Esophagus squamous epithelium (tissue), 4 donors: ENCODE measurements around the gene C22orf15.

Experiments used
- POLR2A ChIP-seq, 4 donors: fragments of 450-650 bp; IDR thresholded peaks; one replicate each; pipeline ENCODE4 v1.6.1; 2017; ENCODE audit warnings: antibody characterized with exemption in 4 of 4, mild to moderate bottlenecking in 4 of 4, moderate library complexity in 3 of 4
- TF ChIP-seq, protein P1 (sequence below), 6 experiments: fragments of 450-650 bp in 4 of 6; fragments of 200-600 bp in 2 of 6; sonication (generic) in 2 of 6; IDR thresholded peaks; one replicate each; pipeline ENCODE4 v1.5.1; 2016 to 2019; ENCODE audit warnings: antibody characterized with exemption in 6 of 6, mild to moderate bottlenecking in 4 of 6, moderate library complexity in 4 of 6

DNA sequence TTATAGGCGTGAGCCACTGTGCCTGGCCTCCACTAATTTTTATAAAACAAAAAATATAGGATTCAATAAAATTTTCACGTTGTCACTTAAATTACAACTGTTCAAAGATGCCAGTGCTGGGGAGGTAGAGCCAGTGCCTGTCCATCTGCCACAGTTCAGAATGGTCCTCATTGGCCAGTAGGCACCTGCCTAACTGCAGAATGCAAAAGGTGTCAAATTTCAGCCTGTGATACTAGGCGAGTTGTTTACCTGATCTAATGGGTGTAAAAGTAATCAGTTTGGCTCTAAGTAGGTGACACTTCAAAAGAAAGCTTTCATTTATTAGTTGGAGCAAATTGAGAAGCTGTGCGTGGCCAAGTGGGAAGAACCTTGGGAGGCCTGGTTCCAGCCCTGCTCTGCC, 26.3 kb downstream of the C22orf15 start:
- TF ChIP-seq, protein P1, sequence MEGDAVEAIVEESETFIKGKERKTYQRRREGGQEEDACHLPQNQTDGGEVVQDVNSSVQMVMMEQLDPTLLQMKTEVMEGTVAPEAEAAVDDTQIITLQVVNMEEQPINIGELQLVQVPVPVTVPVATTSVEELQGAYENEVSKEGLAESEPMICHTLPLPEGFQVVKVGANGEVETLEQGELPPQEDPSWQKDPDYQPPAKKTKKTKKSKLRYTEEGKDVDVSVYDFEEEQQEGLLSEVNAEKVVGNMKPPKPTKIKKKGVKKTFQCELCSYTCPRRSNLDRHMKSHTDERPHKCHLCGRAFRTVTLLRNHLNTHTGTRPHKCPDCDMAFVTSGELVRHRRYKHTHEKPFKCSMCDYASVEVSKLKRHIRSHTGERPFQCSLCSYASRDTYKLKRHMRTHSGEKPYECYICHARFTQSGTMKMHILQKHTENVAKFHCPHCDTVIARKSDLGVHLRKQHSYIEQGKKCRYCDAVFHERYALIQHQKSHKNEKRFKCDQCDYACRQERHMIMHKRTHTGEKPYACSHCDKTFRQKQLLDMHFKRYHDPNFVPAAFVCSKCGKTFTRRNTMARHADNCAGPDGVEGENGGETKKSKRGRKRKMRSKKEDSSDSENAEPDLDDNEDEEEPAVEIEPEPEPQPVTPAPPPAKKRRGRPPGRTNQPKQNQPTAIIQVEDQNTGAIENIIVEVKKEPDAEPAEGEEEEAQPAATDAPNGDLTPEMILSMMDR (IDR thresholded peaks at IDR 0.05): no peak
- TF ChIP-seq POLR2A (IDR thresholded peaks at IDR 0.05): no peak
